Thoracic aorta (tissue), 2 donors: ENCODE data around the gene VPS13C. TPM values are rescaled to one million over a fixed set of nuclear protein-coding genes. Genes with fewer than 3 reads are reported as not detected.
A peak's percentile ranks its signal among the peaks of the same experiment; 100 is the strongest.

Source experiments
- ATAC-seq: fragments of 150-250 bp; one replicate; pipeline ENCODE4 v1.8.0; 2017; ENCODE audit warnings: low read depth; ENCODE audit not compliant: insufficient number of reproducible peaks, low FRiP score
- DNase-seq: peaks from one replicate; pipeline ENCODE4 v3.0.0-alpha.2; 2020; ENCODE audit warnings: low spot score
- H3K27ac ChIP-seq, 2 donors: fragments of 200-600 bp; sonication (generic); 1 replicate in 1 of 2; 2 replicates in 1 of 2; pipeline ENCODE4 v1.5.1; 2016; ENCODE audit warnings: mild to moderate bottlenecking in 2 of 2, moderate library complexity in 2 of 2
- H3K27me3 ChIP-seq: fragments of 200-600 bp; sonication (generic); replicated peaks from 2 replicates; pipeline ENCODE4 v1.6.0; 2016; ENCODE audit warnings: mild to moderate bottlenecking; ENCODE audit not compliant: insufficient read depth
- H3K36me3 ChIP-seq: fragments of 200-600 bp; sonication (generic); one replicate; pipeline ENCODE4 v1.5.1; 2016
- H3K4me1 ChIP-seq, 2 donors: fragments of 200-600 bp; sonication (generic); 1 replicate in 1 of 2; 2 replicates in 1 of 2; pipeline versions ENCODE4 v1.5.1 to v1.6.0; 2016; ENCODE audit warnings: low read depth in 2 of 2, mild to moderate bottlenecking in 1 of 2; ENCODE audit not compliant: control insufficient read depth in 1 of 2
- H3K4me3 ChIP-seq: fragments of 200-600 bp; sonication (generic); 2 replicates; pipeline ENCODE4 v1.5.1; 2016; ENCODE audit warnings: mild to moderate bottlenecking
- H3K9me3 ChIP-seq: fragments of 200-600 bp; sonication (generic); 2 replicates; pipeline ENCODE4 v1.5.1; 2016
- CTCF ChIP-seq: fragments of 200-600 bp; sonication (generic); IDR thresholded peaks from one replicate; pipeline ENCODE4 v1.5.1; 2019; ENCODE audit warnings: antibody characterized with exemption
- total RNA-seq, 2 donors: library from RNA; depleted of rRNA; stranded (reverse); fragments of >200 nt; gene quantifications; one replicate each; pipeline versions ENCODE4 v1.1.0 to v1.2.3, GENCODE V29; 2016

The VPS13C gene
- total RNA-seq, 2 donors from 2014 or later, result 93.3 to 99.0 TPM

GRCh38 chr15:61880084-61880483 is 180.2 kb downstream of the VPS13C start:
- TF ChIP-seq CTCF, result no peak
- H3K9me3 ChIP-seq, result no peaks in the 10 kb centered on the region
- no peaks in the 10 kb centered on the region for H3K27me3 ChIP-seq
- no peak overlapping the region for H3K4me3 ChIP-seq
- no peak overlapping the region for H3K27ac ChIP-seq
- no peaks in the 10 kb centered on the region for H3K4me1 ChIP-seq
- no peak for DNase-seq
- peaks cover 7% of the 10 kb centered on the region for H3K36me3 ChIP-seq
- ATAC-seq, result no peak

GRCh38 chr15:61879219-61879618 is 181.0 kb downstream of the VPS13C start:
- H3K27ac ChIP-seq, result no peak overlapping the region
- DNase-seq (no peak), ATAC-seq (no peak)
- no peaks in the 10 kb centered on the region for H3K4me1 ChIP-seq
- H3K9me3 ChIP-seq, result no peaks in the 10 kb centered on the region
- H3K4me3 ChIP-seq, result no peak overlapping the region
- no peaks in the 10 kb centered on the region for H3K27me3 ChIP-seq
- H3K36me3 ChIP-seq, result peaks cover 7% of the 10 kb centered on the region
- TF ChIP-seq CTCF, result no peak

GRCh38 chr15:61871926-61872522 is 188.2 kb downstream of the VPS13C start:
- Histone ChIP-seq H3K27me3 (no peaks in the 10 kb centered on the region), H3K27ac (no peak overlapping the region), H3K4me3 (no peak overlapping the region), H3K9me3 (no peaks in the 10 kb centered on the region), H3K4me1 (no peaks in the 10 kb centered on the region), H3K36me3 (peaks cover 6% of the 10 kb centered on the region)
- no peak for ATAC-seq
- DNase-seq, result no peak
- peak; percentile 25 for TF ChIP-seq CTCF

GRCh38 chr15:61869656-61870055 is 190.6 kb downstream of the VPS13C start:
- no peak overlapping the region for H3K4me3 ChIP-seq
- H3K36me3 ChIP-seq, result peaks cover 6% of the 10 kb centered on the region
- no peak overlapping the region for H3K27ac ChIP-seq
- DNase-seq (no peak), ATAC-seq (no peak)
- H3K9me3 ChIP-seq, result no peaks in the 10 kb centered on the region
- TF ChIP-seq CTCF, result no peak
- no peaks in the 10 kb centered on the region for H3K4me1 ChIP-seq
- H3K27me3 ChIP-seq, result no peaks in the 10 kb centered on the region

GRCh38 chr15:61861962-61862361 is 198.3 kb downstream of the VPS13C start:
- Histone ChIP-seq H3K36me3 (peaks cover 4% of the 10 kb centered on the region), H3K4me1 (no peaks in the 10 kb centered on the region), H3K27ac (no peak overlapping the region), H3K4me3 (no peak overlapping the region), H3K27me3 (no peaks in the 10 kb centered on the region), H3K9me3 (no peaks in the 10 kb centered on the region)
- ATAC-seq (no peak), DNase-seq (no peak)
- TF ChIP-seq CTCF, result no peak
